NCI-H2227 (cell line): Measurements from ENCODE around the gene SPATS2L.

ENCODE experiments used
- DNase-seq: peaks from one replicate; lab custom pipeline; 2025; ENCODE audit not compliant: unreplicated experiment; lab: John Stamatoyannopoulos, UW

SPATS2L gene

DNA sequence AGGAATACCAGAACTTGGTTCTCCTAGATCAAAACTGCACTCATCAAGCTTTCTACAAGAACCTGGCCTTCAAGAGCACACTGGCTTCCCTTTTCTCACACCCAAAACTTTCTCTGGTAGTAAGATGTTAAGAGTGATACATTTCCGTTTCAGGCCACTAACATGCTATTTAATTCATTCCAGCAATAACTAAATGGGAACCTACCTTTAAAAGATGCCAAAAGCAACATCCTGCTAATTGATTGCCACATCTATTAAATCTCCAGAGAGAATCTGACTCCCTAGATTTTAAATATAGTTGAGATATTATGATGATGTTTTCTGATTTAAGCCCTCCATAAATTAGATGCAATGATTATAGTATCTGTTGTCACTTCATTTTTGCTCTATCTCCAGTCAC, 131.8 kb downstream of the SPATS2L start:
- DNase-seq: no peak

GRCh38 chr2:200438846-200439245, 132.4 kb downstream of the SPATS2L start:
- DNase-seq: no peak

DNA sequence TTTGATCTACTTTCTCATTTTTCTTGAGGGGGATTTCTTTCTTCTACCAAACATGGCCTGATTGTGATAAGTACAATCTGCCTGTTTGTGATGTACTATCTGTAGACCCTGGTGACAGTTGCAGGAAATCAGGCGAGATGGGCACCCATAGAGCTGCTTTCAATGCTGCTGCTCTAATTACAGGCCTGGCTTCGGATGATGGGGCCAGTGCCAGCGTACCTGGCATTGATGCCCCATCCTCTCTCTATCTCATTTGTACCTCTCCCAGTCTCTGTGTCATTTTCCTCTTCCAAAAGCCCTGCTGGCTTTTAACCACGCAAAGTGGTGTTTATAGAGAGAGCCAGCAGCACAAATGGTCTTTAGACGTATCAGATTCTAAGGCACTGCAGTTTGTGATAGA, 133.5 kb downstream of the SPATS2L start:
- DNase-seq: peak; percentile 26

DNA sequence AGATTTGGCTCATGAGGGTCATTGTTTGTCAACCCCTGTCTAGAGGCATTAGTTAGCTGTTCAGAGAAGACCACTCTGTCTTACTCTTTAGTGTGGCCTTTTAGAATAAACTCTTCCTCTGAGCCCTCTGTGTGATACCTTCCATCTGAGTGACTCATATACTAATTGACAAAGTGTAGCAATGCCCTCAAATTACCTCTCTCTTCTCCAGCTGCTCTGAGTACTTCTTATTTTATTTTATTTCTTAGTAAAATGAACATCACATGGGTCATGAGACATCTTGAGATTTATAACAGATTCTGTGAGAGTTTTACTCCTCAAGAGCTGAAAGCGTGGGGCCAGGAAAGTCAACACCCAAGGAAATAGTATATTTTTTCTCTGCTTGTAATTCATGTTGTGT, 136.0 kb downstream of the SPATS2L start:
- DNase-seq: peak; percentile 27

DNA sequence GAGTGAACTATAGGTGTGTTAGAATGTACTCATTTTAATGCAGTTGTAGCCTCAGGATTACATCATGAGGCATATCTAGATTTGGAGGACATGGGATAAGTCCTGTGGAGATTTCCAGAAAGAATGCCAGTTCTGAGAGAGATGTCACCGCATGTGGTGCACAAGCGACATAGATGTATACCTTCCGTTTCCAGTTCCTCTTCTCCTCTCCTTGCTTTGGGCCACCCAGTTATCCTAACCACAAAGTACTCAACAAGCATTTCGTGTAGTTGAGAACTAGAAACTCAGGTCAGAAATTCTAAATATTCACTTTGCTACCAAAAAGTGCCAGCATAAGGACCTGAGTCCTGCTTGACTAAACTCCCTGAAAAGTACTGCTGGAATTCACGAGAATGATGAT, 136.9 kb downstream of the SPATS2L start:
- DNase-seq: no peak

GRCh38 chr2:200443916-200444315, 137.4 kb downstream of the SPATS2L start:
- DNase-seq: no peak

DNA sequence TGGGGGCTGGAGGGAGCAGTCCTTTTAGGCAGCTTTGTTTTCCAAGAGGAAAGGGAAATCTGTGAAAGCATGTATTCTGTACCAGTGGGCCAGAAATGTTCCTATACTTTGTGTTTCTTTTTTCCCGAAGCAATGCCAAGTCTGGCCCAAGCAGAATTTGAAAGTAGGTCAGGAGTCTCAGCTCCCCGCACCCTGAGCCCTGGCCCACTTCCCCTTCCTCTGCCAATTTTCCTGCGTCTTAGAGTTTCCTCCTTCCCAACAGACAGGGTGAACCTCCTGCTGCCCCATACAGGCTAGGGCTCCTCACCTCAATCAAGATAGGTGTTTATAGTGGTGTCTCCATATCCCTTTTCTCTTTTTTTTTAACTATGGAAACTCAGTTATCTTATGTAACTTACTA, 138.0 kb downstream of the SPATS2L start:
- DNase-seq: no peak

DNA sequence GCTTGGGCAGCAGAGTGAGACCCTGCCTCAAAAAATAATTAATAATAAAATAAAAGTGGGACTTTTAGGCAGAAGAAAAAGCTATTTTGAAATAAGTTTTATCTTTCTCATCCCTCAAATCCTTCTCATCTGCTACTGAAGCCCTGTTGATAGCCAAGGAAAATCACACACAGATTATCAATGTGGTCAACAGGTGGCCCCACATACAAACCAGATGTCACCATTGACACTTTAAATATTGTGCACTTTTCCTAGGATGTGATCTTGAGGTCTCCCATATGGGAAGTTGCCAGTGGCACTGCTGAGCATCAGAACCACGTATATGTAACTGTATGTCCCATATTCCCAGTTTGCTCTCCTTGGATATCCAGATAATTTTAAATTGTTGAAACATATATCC, 138.8 kb downstream of the SPATS2L start:
- DNase-seq: no peak

GRCh38 chr2:200446612-200447011, 140.1 kb downstream of the SPATS2L start:
- peak; percentile 43 for DNase-seq

GRCh38 chr2:200447139-200447855, 140.8 kb downstream of the SPATS2L start:
- no peak for DNase-seq

GRCh38 chr2:200448455-200448854, 142.0 kb downstream of the SPATS2L start:
- DNase-seq: no peak

DNA sequence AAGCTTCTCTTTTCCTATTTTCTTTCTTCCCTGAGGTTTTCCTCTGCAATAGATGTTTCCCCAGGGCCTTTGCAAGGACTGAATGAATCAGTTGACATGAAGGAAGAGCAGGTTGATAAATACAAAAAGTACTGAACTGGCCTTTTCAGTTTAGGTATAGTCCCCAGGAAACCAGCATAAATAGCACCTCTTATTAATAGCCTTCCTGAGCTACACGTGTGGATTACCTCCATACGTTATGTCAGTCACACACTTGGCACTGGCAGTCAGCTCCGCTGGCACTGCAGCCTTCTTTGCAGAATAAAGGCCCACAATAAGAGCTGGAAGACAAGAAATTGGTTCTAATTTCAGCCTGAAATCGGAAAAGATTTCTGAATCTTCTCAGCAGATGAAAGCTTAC, 142.7 kb downstream of the SPATS2L start:
- no peak for DNase-seq

DNA sequence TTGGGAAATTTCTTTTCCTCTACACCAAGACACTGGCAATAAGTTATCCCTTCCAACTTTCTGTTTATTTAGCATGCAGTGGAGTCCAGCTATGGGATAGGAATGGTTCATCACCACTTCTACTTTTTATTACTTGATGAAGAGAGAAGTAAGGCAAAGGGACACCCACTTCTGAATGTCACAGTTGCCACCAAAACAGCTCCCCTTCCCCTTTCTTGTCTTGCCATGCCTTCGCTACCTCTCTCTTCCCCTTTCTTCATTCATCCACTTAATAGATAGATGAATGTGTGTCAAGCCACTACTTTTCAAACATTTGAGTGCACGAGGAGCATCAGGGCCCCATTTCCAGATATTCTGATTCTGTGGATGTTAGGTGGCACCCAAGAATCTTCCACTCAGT, 143.8 kb downstream of the SPATS2L start:
- no peak for DNase-seq

- DNase-seq: no peak
Observed at GRCh38 chr2:200451511-200451910, 145.0 kb downstream of the SPATS2L start.

DNA sequence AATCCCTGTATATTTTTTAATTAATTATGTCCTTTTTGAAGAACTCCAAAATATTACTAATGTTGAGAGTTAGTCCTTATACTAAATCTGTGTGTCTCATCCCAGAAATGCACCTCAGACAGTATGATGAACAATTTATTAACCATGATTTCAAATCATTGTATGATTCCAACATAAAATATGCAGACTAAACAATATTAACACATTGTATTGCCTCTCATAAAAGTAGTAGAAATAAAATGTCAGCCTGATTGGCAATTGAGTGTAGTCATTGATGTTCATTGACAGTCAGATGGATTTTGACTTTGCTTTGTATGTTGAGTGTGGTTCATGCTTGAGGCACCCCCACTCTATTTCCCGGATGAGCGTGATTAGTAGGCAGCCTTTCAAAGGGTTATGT, 145.9 kb downstream of the SPATS2L start:
- no peak for DNase-seq

- DNase-seq: no peak
Observed at GRCh38 chr2:200453142-200453852, 146.8 kb downstream of the SPATS2L start.

DNA sequence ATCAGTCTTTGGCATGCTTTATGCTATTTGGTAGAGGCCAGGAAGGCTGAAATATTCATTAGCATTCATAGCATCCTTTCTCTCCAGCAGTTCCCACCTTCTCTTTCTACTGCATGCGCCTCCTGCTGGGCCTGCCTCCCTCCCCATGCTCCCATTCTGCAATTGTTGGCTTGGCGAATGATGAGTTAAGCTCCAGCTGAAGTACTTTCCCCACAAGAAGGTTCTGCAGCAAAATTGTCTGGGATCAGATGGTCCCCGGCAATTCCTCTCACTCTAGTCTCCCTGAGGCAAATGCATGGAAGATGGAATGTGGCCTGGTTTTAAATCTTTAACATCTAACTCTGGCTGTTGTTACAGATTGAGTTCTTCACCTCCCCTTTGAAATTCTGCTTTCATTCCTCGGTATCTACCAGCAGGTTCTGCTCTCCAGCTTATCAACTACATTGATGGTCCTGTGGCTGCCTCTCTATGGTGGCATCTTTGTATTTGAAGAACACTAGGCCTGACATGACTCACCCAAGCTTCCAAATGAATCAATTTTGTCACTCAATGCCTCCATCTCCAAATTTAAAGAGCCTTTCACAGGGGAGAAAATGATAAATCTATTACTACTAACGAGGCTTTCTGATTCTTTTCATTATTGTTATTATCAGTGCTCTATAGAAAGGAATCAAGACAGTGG, 147.5 kb downstream of the SPATS2L start:
- no peak for DNase-seq

DNA sequence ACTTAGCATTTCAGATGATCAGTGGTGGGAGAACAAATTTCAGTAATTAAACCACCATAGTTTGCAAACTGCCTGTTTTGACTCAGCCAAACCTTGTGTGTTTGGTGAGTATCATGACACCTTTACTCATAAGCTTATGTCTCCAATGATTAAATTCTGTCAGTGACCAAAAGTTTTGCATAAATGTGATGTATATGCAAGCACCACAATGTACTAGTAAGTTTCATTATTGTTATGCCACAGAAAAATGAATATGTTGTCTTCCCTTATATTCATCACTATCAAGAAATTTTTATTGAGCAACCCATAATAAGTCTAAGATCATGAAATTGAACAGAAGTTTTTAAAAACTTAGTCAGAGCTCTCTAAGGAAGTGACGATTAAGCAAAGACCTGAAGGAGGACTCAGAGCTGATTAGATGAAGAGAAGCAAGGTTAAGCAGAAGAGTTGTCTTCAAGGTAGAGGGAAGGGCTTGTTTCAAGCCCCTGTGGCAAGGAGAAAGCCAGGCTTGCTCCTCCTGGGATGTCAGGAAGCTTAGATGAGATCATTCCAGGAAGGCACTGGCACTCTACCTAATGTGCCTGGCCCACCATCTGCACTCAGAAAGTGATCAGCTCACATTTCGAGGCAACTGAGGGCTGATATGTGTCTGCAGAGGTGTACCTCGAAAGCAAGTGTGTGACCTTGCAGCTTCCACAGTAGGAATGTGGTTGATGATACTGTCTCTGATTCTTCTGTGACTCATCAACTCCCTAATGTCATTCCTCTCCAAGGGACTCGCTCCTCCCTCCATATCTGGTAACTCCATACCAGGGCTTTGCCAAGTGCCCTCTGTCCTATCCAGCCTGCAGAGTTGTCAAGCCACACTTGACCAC, 148.7 kb downstream of the SPATS2L start:
- DNase-seq: no peak

DNA sequence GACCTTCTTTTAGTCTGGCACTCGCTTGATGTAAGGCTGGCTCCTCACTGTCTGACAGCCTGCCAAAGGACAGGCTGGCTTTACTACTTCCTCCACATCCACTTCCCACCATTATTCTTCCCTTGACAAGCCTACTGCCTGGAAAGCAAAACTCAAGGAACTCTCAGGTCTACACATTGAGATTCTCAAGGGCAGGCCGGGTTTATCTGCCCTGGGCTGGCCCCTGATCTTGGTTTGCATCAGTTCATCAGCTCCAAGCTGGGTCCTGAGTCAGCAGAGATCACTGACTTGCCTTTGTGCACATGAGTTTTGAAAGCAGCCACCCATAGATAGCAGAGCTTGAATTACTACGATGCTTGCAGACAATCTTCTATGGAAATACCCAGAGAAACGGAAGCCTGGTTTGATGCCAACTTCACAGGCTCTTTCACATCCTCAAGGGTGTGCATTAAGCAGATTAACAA, 149.5 kb downstream of the SPATS2L start:
- no peak for DNase-seq

GRCh38 chr2:200456567-200456966, 150.1 kb downstream of the SPATS2L start:
- no peak for DNase-seq

DNA sequence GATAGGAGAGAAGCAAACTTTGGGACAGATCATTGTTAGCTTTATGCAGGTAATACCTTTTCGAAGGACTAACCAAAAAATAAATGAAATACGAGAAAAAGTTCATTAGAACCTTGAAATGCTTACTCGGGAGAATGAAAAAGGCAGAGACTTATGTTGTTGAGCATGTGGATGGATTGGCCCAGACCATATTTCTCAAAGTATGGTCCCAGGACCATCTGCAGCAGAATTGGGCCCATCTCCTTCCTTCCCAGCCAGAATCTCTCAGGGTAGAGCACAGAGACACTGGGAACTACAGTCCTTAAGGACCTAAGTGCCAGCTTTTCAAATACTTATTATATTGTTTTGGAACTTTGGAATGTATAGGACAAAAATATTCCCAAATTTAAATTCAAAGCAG, 152.6 kb downstream of the SPATS2L start:
- no peak for DNase-seq
